GM12878 (cell line): Measurements from ENCODE around the gene ASB14. TPM values are rescaled to one million over a fixed set of nuclear protein-coding genes. Genes with fewer than 3 reads are reported as not detected.
A peak's percentile ranks its signal among the peaks of the same experiment; 100 is the strongest.

Source experiments
- BCL11A ChIP-seq: IDR thresholded peaks from 2 replicates; pipeline ENCODE4 v1.6.1; 2011; ENCODE audit warnings: low read depth, low read length
- BHLHE40 ChIP-seq, 2 experiments: fragments of 450-650 bp in 1 of 2; IDR thresholded peaks; 2 replicates each; pipeline ENCODE4 v1.6.1; 2011 to 2017; ENCODE audit warnings: low read depth in 2 of 2, borderline replicate concordance in 1 of 2, improper control_type of control experiment in 1 of 2, low read length in 1 of 2, mild to moderate bottlenecking in 1 of 2
- BRCA1 ChIP-seq: IDR thresholded peaks from 2 replicates; pipeline ENCODE4 v1.6.1; 2011; ENCODE audit warnings: low read depth, low read length, improper control_type of control experiment
- ETV6 ChIP-seq, 2 experiments: fragments of 450-650 bp in 1 of 2; IDR thresholded peaks in 1 of 2; conservative IDR thresholded peaks in 1 of 2; 2 replicates each; pipeline ENCODE4 v1.6.1; 2014; ENCODE audit warnings: antibody characterized with exemption in 1 of 2, borderline replicate concordance in 1 of 2, low read depth in 1 of 2, mild to moderate bottlenecking in 1 of 2, moderate library complexity in 1 of 2
- EZH2 ChIP-seq: IDR thresholded peaks from 2 replicates; pipeline ENCODE4 v1.6.1; 2012; ENCODE audit warnings: low read depth, mild to moderate bottlenecking, control low read depth, inconsistent platforms, low read length, borderline replicate concordance; ENCODE audit not compliant: control insufficient read depth
- HCFC1 ChIP-seq: fragments of 150-350 bp; IDR thresholded peaks from 2 replicates; pipeline ENCODE4 v1.6.1; 2014; ENCODE audit warnings: low read length
- IRF4 ChIP-seq: IDR thresholded peaks from 2 replicates; pipeline ENCODE4 v1.6.1; 2011; ENCODE audit warnings: low read depth, low read length
- JUND ChIP-seq: IDR thresholded peaks from 2 replicates; pipeline ENCODE4 v1.6.1; 2012; ENCODE audit warnings: low read depth, mild to moderate bottlenecking, low read length, improper control_type of control experiment, moderate library complexity
- KAT2A ChIP-seq: conservative IDR thresholded peaks from 2 replicates; pipeline ENCODE4 v1.6.1; 2011; ENCODE audit warnings: low read depth, low read length; ENCODE audit not compliant: control insufficient read depth
- LARP7 ChIP-seq: fragments of 450-650 bp; IDR thresholded peaks from 2 replicates; pipeline ENCODE4 v1.6.1; 2017; ENCODE audit warnings: mild to moderate bottlenecking
- MTA2 ChIP-seq: fragments of 450-650 bp; IDR thresholded peaks from 2 replicates; pipeline ENCODE4 v1.6.1; 2016; ENCODE audit warnings: low read depth, mild to moderate bottlenecking, moderate library complexity
- NFIC ChIP-seq: IDR thresholded peaks from 2 replicates; pipeline ENCODE4 v1.6.1; 2012; ENCODE audit warnings: low read depth, mild to moderate bottlenecking, inconsistent platforms, low read length, moderate library complexity
- NFYB ChIP-seq: IDR thresholded peaks from 2 replicates; pipeline ENCODE4 v1.6.1; 2011; ENCODE audit warnings: low read depth, mild to moderate bottlenecking, low read length, improper control_type of control experiment, moderate library complexity; ENCODE audit not compliant: insufficient read depth
- NRF1 ChIP-seq: conservative IDR thresholded peaks from 2 replicates; pipeline ENCODE4 v1.6.1; 2011; ENCODE audit warnings: mild to moderate bottlenecking, low read depth, low read length, improper control_type of control experiment
- RAD21 ChIP-seq: IDR thresholded peaks from 2 replicates; pipeline ENCODE4 v1.6.1; 2011; ENCODE audit warnings: mild to moderate bottlenecking, low read depth, low read length, moderate library complexity; ENCODE audit not compliant: insufficient read depth
- SMARCA5 ChIP-seq: fragments of 450-650 bp; IDR thresholded peaks from 2 replicates; pipeline ENCODE4 v1.6.1; 2017; ENCODE audit warnings: mild to moderate bottlenecking
- SPI1 ChIP-seq: IDR thresholded peaks from 2 replicates; pipeline ENCODE4 v1.6.1; 2011; ENCODE audit warnings: low read depth, mild to moderate bottlenecking, low read length, moderate library complexity, borderline replicate concordance; ENCODE audit not compliant: insufficient read depth
- STAT3 ChIP-seq: IDR thresholded peaks from 2 replicates; pipeline ENCODE4 v1.6.1; 2011; ENCODE audit warnings: low read depth, low read length, improper control_type of control experiment
- SUPT20H ChIP-seq: IDR thresholded peaks from 2 replicates; pipeline ENCODE4 v1.6.1; 2011; ENCODE audit warnings: low read depth, mild to moderate bottlenecking, low read length, moderate library complexity, borderline replicate concordance; ENCODE audit not compliant: control insufficient read depth
- TCF3 ChIP-seq: IDR thresholded peaks from 2 replicates; pipeline ENCODE4 v1.6.1; 2012; ENCODE audit warnings: low read depth, mild to moderate bottlenecking, low read length, borderline replicate concordance; ENCODE audit not compliant: insufficient read depth
- TCF7 ChIP-seq: IDR thresholded peaks from 2 replicates; pipeline ENCODE4 v1.6.1; 2014; ENCODE audit warnings: antibody characterized with exemption, borderline replicate concordance
- ZNF207 ChIP-seq: fragments of 450-650 bp; IDR thresholded peaks from 2 replicates; pipeline ENCODE4 v1.6.1; 2014; ENCODE audit warnings: antibody characterized with exemption, mild to moderate bottlenecking, borderline replicate concordance
- ZNF384 ChIP-seq: IDR thresholded peaks from 2 replicates; pipeline ENCODE4 v1.6.1; 2012; ENCODE audit warnings: low read depth, mild to moderate bottlenecking, low read length, improper control_type of control experiment, borderline replicate concordance
- polyA plus RNA-seq, 11 experiments: library from polyadenylated mRNA; depleted of rRNA in 4 of 11; unstranded in 6 of 11; stranded (reverse) in 5 of 11; fragments of >200 nt; fragmentation: Nextera tagmentation in 4 of 11; fragmentation: Illumina TruSeq in 1 of 11; extraction: Ambion mirVana in 4 of 11; extraction: Trizol in 1 of 11; gene quantifications; 1 replicate in 1 of 11; 2 replicates in 10 of 11; pipeline versions ENCODE4 v1.2.1 to v1.2.3, GENCODE V29; 2011 to 2016; ENCODE audit warnings: inconsistent platforms in 2 of 11, missing spikeins in 2 of 11, low read depth in 1 of 11
- total RNA-seq, 4 experiments: library from RNA; depleted of rRNA in 3 of 4; stranded (reverse); fragments of >200 nt in 3 of 4; fragmentation: Illumina TruSeq in 1 of 4; extraction: Trizol in 1 of 4; gene quantifications; 2 replicates each; pipeline versions ENCODE4 v1.2.1 to v1.2.3, GENCODE V29; 2013 to 2021
- TF ChIP-seq, protein P1 (sequence below): fragments of 450-650 bp; IDR thresholded peaks from 2 replicates; pipeline ENCODE4 v1.6.1; 2016; ENCODE audit warnings: mild to moderate bottlenecking
- TF ChIP-seq, protein P2 (sequence below): IDR thresholded peaks from 2 replicates; pipeline ENCODE4 v1.6.1; 2012; ENCODE audit warnings: low read depth, low read length, improper control_type of control experiment
- TF ChIP-seq, protein P3 (sequence below): fragments of 450-650 bp; IDR thresholded peaks from 2 replicates; pipeline ENCODE4 v1.6.1; 2014; ENCODE audit warnings: mild to moderate bottlenecking

The ASB14 gene
- total and polyA plus RNA-seq, 10 of the 15 experiments (the other 5 are each of a cell fraction or from before 2014, with no cell fraction given): 0.18 to 0.63 (median 0.21) TPM; not detected in 6

DNA sequence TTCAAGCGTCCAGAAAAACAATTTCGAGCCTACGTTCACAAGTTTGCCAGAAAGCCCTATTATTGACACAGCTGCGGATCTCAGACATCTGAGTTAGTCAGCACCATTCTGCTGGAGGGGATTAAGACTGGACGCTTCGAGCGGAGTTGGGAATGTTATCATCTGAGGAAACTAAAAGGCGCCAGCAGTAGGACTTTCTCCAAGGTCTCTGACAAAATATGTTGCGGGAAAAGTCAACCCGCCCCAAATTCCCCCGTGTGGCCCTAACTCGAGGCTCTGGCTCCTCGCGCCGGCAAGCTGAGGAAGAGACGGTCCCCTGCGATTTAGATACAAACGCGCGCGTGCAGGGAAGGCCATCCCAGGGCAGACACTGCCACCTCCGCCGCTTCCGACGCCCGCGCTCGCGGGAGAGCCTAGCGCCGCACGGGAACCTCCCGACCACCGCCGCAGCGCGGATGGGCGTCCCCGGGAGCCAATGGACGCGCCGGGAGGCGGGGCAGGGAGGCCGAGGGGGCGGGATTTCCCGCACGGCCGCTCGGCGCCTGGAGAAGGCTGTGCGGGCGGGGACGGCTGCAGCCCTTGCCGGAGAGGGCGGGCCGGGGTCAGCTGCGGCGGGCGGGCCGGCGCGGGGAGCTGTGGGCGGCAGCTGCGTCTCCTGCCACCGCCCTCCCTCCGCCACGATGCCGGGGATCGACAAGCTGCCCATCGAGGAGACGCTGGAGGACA, 65.1 kb downstream of the ASB14 start, which contains the start of gene APPL1 (continued):
- TF ChIP-seq TCF7: no peak
- TF ChIP-seq HCFC1: no peak
- TF ChIP-seq, protein P1, sequence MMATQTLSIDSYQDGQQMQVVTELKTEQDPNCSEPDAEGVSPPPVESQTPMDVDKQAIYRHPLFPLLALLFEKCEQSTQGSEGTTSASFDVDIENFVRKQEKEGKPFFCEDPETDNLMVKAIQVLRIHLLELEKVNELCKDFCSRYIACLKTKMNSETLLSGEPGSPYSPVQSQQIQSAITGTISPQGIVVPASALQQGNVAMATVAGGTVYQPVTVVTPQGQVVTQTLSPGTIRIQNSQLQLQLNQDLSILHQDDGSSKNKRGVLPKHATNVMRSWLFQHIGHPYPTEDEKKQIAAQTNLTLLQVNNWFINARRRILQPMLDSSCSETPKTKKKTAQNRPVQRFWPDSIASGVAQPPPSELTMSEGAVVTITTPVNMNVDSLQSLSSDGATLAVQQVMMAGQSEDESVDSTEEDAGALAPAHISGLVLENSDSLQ: peak; percentile 98
- TF ChIP-seq BHLHE40 (IDR thresholded peaks at IDR 0.05; ENCODE audit: borderline replicate concordance in 1 of 2, low read depth in 2 of 2, low read length in 1 of 2): peak; percentile 83 to 93; a peak in 3 of 4 replicates
- no peak for TF ChIP-seq STAT3
- no peak for TF ChIP-seq BRCA1
- TF ChIP-seq ZNF207: no peak
- TF ChIP-seq NFIC: no peak
- TF ChIP-seq LARP7: 0 out of 2 replicates have a peak, but pooled peaks have one; percentile 90
- TF ChIP-seq BCL11A: no peak
- no peak for TF ChIP-seq IRF4
- TF ChIP-seq EZH2: no peak
- no peak for TF ChIP-seq JUND
- TF ChIP-seq SMARCA5: 0 out of 2 replicates have a peak, but pooled peaks have one; percentile 48
- TF ChIP-seq NFYB: peak; percentile 90
- TF ChIP-seq, protein P2, sequence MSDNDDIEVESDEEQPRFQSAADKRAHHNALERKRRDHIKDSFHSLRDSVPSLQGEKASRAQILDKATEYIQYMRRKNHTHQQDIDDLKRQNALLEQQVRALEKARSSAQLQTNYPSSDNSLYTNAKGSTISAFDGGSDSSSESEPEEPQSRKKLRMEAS: peak; percentile 64
- 0 out of 2 replicates have a peak, but pooled peaks have one; percentile 10 for TF ChIP-seq SPI1
- TF ChIP-seq RAD21: no peak
- no peak for TF ChIP-seq KAT2A
- no peak for TF ChIP-seq MTA2
- TF ChIP-seq ETV6 (conservative IDR thresholded peaks at IDR 0.05 in 1 of 2, IDR thresholded peaks at IDR 0.05 in 1 of 2; ENCODE audit: borderline replicate concordance in 1 of 2, low read depth in 1 of 2): no peak
- TF ChIP-seq ZNF384: no peak
- no peak for TF ChIP-seq NRF1
- TF ChIP-seq TCF3: peak; percentile 45; the same call in 1 of the 2 replicates
- TF ChIP-seq, protein P3, sequence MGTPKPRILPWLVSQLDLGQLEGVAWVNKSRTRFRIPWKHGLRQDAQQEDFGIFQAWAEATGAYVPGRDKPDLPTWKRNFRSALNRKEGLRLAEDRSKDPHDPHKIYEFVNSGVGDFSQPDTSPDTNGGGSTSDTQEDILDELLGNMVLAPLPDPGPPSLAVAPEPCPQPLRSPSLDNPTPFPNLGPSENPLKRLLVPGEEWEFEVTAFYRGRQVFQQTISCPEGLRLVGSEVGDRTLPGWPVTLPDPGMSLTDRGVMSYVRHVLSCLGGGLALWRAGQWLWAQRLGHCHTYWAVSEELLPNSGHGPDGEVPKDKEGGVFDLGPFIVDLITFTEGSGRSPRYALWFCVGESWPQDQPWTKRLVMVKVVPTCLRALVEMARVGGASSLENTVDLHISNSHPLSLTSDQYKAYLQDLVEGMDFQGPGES: peak; percentile 71
- TF ChIP-seq SUPT20H: no peak
